Measurements from ENCODE around the gene FILIP1. TPM values are rescaled to one million over a fixed set of nuclear protein-coding genes. Genes with fewer than 3 reads are reported as not detected.

FILIP1 gene
- total RNA-seq, 1 experiment from 2014 or later = 2.9 TPM

DNA sequence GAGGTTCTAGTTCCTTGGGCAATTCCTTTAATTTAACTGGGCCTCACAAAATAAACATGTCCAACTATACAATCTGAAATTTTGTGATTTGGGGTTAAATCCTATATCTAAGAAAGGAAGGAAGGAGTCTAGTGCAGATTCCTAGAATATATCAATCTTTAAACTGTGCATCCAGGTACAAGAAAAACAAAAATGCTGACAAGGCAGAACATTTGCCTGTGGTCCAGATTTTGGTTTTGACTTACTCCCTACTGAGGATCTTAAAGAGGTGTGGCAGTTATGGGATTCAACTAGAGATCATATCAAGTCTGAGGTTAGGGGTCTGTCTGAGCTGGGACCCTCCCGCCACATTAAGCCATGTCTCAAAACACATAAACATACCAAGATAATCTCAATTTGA is 232.3 kb downstream of the FILIP1 start:
- Mint-ChIP-seq H3K4me3 (no peak overlapping the region), H3K27ac (no peak overlapping the region), H3K36me3 (peaks cover 34% of the 10 kb centered on the region), H3K9me3 (no peaks in the 10 kb centered on the region), H3K27me3 (ENCODE audit: low read depth) (no peaks in the 10 kb centered on the region), H3K4me1 (peaks cover 7% of the 10 kb centered on the region)
- DNase-seq (ENCODE audit: low spot score) (no peak), ATAC-seq (no peak)
- TF ChIP-seq, protein P1, sequence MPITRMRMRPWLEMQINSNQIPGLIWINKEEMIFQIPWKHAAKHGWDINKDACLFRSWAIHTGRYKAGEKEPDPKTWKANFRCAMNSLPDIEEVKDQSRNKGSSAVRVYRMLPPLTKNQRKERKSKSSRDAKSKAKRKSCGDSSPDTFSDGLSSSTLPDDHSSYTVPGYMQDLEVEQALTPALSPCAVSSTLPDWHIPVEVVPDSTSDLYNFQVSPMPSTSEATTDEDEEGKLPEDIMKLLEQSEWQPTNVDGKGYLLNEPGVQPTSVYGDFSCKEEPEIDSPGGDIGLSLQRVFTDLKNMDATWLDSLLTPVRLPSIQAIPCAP (CRISPR knock-in tag; IDR thresholded peaks at IDR 0.05) = no peak
- TF ChIP-seq, protein P2, sequence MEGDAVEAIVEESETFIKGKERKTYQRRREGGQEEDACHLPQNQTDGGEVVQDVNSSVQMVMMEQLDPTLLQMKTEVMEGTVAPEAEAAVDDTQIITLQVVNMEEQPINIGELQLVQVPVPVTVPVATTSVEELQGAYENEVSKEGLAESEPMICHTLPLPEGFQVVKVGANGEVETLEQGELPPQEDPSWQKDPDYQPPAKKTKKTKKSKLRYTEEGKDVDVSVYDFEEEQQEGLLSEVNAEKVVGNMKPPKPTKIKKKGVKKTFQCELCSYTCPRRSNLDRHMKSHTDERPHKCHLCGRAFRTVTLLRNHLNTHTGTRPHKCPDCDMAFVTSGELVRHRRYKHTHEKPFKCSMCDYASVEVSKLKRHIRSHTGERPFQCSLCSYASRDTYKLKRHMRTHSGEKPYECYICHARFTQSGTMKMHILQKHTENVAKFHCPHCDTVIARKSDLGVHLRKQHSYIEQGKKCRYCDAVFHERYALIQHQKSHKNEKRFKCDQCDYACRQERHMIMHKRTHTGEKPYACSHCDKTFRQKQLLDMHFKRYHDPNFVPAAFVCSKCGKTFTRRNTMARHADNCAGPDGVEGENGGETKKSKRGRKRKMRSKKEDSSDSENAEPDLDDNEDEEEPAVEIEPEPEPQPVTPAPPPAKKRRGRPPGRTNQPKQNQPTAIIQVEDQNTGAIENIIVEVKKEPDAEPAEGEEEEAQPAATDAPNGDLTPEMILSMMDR (IDR thresholded peaks at IDR 0.05) = no peak
- TF ChIP-seq NFYB (CRISPR knock-in tag; conservative IDR thresholded peaks at IDR 0.05; ENCODE audit: low read depth) (no peak), NR2C2 (CRISPR knock-in tag; IDR thresholded peaks at IDR 0.05) (no peak), ZBTB21 (CRISPR knock-in tag; IDR thresholded peaks at IDR 0.05; ENCODE audit: borderline replicate concordance) (no peak), ZNF317 (CRISPR knock-in tag; IDR thresholded peaks at IDR 0.05; ENCODE audit: borderline replicate concordance, low read depth) (no peak), IRF2 (CRISPR knock-in tag; IDR thresholded peaks at IDR 0.05; ENCODE audit: borderline replicate concordance, low read depth) (no peak), GRHL2 (CRISPR knock-in tag; IDR thresholded peaks at IDR 0.05; ENCODE audit: insufficient replicate concordance, severe bottlenecking) (no peak), ZNF396 (CRISPR knock-in tag; IDR thresholded peaks at IDR 0.05; ENCODE audit: borderline replicate concordance) (no peak), KAT7 (CRISPR knock-in tag; IDR thresholded peaks at IDR 0.05; ENCODE audit: borderline replicate concordance) (no peak), CBFB (CRISPR knock-in tag; IDR thresholded peaks at IDR 0.05; ENCODE audit: low read depth) (no peak), ZNF263 (CRISPR knock-in tag; IDR thresholded peaks at IDR 0.05; ENCODE audit: low read depth) (no peak), EMX1 (CRISPR knock-in tag; IDR thresholded peaks at IDR 0.05) (no peak)
- TF ChIP-seq, protein P3, sequence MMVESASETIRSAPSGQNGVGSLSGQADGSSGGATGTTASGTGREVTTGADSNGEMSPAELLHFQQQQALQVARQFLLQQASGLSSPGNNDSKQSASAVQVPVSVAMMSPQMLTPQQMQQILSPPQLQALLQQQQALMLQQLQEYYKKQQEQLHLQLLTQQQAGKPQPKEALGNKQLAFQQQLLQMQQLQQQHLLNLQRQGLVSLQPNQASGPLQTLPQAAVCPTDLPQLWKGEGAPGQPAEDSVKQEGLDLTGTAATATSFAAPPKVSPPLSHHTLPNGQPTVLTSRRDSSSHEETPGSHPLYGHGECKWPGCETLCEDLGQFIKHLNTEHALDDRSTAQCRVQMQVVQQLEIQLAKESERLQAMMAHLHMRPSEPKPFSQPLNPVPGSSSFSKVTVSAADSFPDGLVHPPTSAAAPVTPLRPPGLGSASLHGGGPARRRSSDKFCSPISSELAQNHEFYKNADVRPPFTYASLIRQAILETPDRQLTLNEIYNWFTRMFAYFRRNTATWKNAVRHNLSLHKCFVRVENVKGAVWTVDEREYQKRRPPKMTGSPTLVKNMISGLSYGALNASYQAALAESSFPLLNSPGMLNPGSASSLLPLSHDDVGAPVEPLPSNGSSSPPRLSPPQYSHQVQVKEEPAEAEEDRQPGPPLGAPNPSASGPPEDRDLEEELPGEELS (CRISPR knock-in tag; IDR thresholded peaks at IDR 0.05) = no peak
- TF ChIP-seq, protein P4, sequence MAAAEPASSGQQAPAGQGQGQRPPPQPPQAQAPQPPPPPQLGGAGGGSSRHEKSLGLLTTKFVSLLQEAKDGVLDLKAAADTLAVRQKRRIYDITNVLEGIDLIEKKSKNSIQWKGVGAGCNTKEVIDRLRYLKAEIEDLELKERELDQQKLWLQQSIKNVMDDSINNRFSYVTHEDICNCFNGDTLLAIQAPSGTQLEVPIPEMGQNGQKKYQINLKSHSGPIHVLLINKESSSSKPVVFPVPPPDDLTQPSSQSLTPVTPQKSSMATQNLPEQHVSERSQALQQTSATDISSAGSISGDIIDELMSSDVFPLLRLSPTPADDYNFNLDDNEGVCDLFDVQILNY (CRISPR knock-in tag; IDR thresholded peaks at IDR 0.05) = no peak
- TF ChIP-seq, protein P5, sequence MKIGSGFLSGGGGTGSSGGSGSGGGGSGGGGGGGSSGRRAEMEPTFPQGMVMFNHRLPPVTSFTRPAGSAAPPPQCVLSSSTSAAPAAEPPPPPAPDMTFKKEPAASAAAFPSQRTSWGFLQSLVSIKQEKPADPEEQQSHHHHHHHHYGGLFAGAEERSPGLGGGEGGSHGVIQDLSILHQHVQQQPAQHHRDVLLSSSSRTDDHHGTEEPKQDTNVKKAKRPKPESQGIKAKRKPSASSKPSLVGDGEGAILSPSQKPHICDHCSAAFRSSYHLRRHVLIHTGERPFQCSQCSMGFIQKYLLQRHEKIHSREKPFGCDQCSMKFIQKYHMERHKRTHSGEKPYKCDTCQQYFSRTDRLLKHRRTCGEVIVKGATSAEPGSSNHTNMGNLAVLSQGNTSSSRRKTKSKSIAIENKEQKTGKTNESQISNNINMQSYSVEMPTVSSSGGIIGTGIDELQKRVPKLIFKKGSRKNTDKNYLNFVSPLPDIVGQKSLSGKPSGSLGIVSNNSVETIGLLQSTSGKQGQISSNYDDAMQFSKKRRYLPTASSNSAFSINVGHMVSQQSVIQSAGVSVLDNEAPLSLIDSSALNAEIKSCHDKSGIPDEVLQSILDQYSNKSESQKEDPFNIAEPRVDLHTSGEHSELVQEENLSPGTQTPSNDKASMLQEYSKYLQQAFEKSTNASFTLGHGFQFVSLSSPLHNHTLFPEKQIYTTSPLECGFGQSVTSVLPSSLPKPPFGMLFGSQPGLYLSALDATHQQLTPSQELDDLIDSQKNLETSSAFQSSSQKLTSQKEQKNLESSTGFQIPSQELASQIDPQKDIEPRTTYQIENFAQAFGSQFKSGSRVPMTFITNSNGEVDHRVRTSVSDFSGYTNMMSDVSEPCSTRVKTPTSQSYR (CRISPR knock-in tag; IDR thresholded peaks at IDR 0.05) = no peak
- TF ChIP-seq, protein P6, sequence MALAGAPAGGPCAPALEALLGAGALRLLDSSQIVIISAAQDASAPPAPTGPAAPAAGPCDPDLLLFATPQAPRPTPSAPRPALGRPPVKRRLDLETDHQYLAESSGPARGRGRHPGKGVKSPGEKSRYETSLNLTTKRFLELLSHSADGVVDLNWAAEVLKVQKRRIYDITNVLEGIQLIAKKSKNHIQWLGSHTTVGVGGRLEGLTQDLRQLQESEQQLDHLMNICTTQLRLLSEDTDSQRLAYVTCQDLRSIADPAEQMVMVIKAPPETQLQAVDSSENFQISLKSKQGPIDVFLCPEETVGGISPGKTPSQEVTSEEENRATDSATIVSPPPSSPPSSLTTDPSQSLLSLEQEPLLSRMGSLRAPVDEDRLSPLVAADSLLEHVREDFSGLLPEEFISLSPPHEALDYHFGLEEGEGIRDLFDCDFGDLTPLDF (CRISPR knock-in tag; IDR thresholded peaks at IDR 0.05) = no peak
- TF ChIP-seq, protein P7, sequence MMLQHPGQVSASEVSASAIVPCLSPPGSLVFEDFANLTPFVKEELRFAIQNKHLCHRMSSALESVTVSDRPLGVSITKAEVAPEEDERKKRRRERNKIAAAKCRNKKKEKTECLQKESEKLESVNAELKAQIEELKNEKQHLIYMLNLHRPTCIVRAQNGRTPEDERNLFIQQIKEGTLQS (CRISPR knock-in tag; conservative IDR thresholded peaks at IDR 0.05) = no peak
- CTCF ChIA-PET = no interaction called here
- POLR2A ChIA-PET = no interaction called here
